ENCODE measurements around the gene PCDH9.
"Not testable (repeated sequence)": the region's sequence is repeated elsewhere in the genome, so short reads cannot be mapped to it uniquely, and the experiment has no call there.

The PCDH9 gene

DNA sequence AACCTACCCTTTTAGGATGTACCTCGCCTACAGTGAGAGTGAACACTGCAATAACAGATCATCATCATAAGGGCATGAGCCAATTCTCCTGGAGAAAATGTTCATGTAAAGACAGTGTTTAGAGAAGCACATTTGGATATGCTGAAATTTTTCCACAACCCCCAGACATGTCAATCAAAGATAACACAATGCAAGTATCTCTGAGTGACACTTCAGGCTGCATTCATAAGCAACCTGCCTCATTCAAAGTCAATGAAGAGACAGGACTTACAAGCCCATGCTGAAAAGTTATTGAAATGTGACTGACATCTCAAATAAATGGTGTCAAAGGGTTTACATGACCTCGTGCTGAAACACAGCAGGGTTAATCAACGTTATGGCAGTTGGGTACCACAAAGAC lies 102.0 kb downstream of the PCDH9 start:
- DNase-seq (ENCODE audit: low spot score), result no peak

DNA sequence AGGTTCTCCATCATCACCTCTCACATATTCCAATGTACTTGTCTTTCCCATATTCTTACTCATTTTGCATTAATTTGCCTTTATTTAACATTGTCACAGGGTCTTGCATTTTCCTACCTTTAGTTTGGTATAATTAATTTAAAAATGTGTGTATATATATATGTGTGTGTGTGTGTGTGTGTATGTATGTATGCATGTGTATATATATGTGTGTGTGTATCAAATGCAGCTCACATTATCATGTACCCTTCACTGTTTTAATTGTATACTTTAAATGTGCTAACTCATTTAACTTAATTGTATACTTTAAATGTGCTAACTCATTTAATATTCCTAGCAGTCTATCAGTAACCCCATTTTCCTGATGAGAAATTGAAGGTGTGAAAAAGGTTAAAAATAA lies 104.5 kb downstream of the PCDH9 start:
- no peak for DNase-seq (ENCODE audit: low spot score)

DNA sequence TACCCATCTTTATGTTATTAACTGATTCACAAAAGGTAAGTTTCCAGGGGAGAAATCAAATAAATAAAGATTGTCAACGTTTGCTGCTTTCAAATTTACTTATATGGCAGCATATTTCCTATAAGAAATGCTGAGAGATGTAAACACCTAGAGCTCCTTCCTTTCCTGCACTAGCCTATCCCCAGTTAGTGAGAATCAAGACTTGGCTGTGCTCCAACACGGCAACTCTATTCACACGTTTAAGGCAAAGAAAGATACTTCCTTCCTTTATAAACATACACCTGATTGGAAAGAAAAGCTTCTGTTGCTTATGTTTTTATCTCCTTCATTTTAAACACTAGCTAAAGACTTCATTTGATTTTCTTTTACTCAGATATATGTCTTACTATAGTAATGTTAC lies 107.0 kb downstream of the PCDH9 start:
- DNase-seq (ENCODE audit: low spot score), result no peak

DNA sequence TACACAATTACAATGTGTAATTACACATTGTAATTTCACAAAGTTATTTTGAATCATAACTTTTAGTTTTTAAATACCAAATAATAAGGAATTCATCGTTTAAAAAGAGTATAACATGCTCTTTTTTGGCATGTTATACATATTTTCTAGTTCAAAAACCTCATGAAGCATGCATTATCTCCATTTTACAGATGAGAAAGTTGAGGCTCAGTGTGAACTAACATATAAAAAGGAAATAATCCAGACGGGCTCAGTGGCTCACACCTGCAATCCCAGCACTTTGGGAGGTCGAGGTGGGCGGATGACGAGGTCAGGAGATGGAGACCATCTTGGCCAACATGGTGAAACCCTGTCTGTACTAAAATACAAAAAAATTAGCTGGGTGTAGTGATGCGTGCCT lies 107.9 kb downstream of the PCDH9 start:
- DNase-seq (ENCODE audit: low spot score), result no peak

DNA sequence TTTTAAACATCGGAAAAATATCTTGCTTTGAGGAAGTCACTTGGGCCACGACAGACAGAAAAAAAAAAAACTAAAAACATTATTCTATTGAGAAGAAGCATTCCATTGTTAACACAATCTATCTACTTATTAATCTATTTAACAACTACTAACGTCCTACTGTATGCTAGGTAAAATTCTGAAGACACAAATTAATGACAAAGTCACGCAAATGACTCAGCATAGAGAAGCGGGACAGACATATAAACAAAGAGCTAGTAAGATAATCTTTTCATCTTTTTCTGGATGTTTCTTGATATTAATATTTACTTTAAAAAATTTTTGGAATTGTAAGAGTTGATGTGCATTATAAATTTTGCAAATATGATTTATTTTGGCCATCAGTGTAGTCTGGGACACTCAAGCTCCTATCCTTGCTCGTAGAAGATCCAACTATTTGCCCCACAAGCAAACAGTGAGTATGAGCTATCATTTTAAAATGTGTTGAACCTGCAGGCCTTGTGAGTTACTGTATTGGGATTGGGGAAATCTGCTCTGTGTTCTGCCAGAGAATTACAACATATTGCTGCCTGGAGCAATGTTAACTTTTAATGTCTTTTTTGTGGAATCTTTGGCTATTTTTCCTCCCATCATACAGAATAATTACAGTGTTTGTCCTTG lies 109.1 kb downstream of the PCDH9 start:
- no peak for DNase-seq (ENCODE audit: low spot score)

DNA sequence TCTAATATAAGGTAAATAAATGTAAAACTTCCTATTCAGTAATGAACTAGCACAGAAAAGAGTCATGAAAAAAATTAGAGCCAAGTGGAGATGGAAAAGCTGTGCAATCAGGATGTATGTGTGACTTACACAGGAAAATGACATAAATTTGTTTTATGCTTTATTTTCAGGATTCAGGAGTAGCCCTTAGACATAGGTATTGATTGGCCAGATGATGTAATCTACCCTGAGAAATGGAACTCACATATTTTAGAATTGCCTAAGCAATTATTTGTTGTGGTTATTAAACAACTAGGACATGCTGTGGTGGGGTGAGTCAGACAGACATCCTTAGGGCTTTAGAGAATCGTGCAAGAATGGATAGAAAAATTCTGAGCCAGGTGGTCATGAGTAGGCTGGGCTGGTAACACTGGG lies 110.6 kb downstream of the PCDH9 start:
- no peak for DNase-seq (ENCODE audit: low spot score)

DNA sequence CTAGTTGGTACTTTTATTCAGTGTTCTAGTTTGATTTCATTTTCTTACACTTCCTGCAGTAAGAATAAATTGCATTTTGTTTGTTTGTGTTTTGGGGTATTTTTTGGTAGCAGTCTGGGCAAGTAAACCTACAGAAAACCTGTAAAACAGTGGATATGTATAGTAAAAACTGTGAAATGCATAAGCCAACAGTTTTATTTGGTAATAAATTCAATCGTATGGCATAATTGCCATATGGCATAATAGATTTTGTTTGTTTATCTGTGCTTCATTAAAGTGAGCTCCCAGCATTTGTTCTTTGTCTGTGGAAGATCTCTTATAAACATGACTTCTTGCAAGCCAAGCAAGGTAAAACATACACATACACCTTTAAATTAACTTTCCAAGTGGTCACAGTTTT lies 111.9 kb downstream of the PCDH9 start:
- DNase-seq (ENCODE audit: low spot score), result no peak

DNA sequence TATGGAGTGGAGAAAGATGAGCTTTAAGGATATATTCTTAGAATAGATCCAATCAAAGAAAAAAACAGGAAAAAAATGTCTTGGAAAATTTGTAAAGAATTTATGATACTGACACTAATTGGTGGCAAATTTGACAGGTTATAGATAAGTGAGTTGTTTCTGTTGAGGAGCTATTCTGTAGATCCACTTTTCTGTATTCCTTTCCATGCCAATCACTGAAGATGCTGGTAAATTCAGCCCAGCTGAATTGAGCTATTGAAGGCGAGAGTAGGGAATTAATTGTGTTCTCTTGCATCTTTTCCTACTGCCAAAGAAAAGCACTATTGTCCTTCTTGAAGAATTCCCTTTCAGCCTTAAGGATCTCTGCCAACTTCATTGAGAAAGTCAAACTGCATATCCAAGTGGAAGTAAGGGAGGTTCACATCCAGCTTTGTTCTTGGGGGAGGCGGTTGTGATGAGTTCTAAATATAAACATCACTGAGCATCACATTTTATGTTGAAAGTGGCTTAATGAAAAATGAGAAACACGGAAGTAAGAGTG lies 113.1 kb downstream of the PCDH9 start:
- DNase-seq (ENCODE audit: low spot score), result no peak

DNA sequence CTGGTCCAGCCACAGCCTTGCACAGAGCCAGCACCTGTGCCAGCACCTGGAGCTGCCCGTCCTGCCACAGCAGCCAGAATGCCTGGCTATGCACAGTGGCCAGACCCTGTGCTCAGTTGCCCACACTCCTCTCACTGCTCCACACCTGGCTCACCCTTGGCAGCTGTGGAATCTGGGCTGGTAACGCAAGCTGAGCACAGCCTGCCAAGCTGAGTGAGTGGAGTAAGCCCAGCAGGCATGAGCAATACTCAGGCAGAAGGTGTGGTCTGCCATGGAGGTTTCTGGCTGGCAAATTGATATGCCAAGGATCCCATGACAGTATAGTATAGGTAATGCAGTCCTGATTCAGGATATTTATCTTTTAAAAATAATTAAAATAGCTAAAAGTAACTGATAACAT lies 122.2 kb downstream of the PCDH9 start:
- no peak for DNase-seq (ENCODE audit: low spot score)

DNA sequence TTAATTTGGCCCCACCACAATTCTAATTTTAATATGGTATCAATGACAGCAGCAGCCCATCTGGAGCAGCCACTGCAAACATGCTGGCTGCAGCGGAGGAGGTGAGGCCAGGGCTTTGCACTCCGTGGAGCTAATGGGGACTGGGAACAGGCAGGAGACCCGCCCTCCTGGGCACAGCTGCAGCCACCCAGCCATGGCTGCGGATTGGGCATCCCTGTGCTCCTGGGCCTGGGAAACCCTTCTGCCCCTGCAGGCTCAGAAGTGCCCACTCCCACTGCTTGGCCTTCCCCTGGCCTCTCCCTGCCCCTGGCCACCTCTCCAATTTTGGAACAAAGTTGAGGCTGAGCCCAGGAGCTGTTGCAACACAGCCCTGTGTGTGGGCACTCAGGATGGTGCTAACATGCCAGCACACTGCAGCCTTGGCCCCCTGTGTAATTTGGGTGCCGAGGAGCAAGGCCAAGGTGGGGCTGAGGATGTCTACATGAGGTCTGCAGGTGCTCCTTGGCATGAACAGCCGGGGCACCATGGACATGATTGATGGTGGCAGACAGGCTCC lies 123.6 kb downstream of the PCDH9 start:
- DNase-seq (ENCODE audit: low spot score), result no peak

DNA sequence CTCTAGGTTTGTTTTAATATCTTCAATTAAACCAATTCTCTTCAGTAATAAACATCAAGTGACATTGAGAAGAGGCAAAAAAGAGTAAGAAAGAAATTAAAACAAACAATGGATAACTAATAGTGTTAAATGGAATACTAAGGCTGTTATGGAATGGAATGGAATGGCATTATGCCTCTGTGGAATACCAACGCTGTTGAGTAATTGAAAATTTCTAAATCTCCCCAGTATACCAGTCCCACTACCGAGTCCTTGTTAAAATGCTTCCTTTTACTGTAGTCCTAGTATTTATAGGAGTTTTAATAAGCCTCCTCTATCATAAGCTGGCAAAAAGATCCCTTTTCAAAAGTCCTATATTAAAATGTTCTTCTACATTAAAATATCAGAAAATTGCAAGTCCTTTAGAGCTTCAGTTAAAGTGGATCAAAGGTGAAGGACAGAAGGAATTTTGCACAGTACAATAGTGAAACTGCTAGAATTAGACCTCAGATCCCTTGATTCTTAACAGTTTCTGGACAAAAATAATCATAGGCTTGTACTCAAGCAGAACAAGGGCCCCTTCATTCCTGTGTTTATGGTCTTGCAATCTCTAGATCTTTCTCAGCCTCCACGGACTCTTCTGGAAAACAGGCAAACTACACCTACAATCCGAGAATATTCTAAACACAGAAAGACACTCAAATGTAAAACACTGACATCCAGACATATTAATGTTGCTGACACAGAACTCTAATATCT lies 128.2 kb downstream of the PCDH9 start:
- DNase-seq (ENCODE audit: low spot score), result no peak

DNA sequence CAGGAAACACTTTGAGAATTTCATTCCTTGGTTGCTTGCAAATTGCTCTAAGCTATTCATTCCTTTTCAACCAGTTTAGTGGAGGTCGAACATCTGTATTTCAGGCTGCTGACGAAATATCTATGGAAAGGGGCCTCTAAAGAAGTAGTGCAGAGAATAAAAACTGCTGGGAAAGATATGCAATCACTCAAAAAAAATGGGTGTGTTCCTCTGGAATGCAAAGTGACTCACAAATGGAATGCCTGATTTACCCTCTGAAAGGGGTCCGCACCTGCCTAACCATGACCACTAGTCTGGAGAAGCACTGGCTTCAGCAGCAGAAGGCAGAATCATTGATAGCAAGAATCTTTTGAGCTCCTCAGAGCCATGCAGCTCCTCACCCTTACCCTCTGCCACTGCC lies 129.4 kb downstream of the PCDH9 start:
- no peak for DNase-seq (ENCODE audit: low spot score)

DNA sequence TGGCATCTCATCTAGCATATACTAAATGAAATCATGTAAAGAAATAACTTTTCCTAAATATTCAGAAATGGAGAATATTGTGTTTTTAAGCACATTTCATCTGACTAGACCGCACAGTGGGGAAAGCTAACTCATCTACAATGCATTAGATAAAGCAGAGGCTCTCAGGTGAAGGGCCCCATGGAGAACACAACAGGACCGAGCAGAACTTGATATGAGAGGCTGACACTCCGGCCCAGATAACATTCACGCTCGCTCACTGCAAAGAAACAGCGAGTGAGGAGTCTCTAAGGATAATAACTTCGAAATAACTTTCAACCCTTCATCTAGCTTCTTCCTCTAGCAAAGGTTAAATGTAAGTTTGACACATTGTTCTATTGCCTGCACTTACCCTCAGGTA lies 130.6 kb downstream of the PCDH9 start:
- no peak for DNase-seq (ENCODE audit: low spot score)

DNA sequence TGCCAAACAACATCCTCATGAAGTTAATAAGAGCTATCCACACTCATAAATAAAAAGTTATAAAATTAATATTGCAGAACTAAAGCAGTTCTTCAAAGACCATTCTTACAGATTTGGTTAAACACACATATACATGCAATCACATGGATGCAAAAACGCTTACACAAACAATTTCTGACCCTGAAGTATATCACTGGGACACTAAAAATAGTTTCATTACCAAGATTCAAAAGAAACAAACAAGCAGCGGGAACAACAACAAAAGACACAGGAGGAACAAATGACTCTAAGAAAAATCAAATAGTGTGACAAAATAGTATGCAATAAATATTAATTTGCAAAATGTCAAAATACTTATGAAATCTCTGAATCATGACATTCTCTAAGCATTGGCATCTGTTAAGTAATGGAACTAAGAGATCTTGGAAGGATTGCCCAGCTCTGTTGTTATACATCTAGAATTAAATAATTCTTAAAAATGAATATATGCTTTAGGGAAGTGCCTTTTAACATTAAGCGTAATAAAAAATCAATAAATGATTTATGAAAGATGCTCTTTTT lies 132.2 kb downstream of the PCDH9 start:
- DNase-seq (ENCODE audit: low spot score), result no peak

DNA sequence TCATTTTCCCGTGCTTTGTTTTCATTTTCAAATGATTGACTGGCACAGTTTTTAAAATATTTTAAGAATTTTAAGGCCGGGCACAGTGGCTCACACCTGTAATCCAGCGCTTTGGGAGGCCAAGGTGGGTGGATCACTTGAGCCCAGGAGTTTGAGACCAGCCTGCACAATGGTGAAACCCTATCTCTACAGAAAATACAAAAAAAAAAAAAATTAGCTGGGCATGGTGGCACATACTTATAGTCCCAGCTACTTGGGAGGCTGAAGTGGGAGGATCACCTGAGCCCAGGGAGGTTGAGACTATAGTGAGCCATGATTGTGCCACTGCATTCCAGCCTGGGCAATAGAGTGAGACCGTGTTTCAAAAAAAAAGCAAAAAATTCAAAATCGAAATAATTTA lies 133.2 kb downstream of the PCDH9 start:
- DNase-seq (ENCODE audit: low spot score), result not testable (repeated sequence)

DNA sequence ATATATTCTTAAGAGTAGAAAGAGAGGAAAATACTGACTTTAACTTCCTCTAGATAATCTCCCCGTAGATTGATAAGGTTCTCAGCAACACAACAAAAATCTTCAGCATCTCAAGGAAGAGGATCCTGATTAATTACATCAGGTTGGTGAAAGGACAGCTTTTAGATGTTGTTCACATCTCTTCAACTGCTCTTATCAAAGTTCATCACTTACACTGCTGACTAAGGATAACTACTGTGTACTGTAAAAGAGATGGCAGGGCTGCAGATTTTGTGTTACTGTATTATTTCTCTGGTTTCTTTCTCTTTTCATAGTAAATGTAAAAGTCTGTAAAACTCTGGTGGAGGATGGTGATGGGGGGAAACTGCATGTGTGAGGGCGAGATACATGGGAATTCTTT lies 133.7 kb downstream of the PCDH9 start:
- DNase-seq (ENCODE audit: low spot score), result no peak

DNA sequence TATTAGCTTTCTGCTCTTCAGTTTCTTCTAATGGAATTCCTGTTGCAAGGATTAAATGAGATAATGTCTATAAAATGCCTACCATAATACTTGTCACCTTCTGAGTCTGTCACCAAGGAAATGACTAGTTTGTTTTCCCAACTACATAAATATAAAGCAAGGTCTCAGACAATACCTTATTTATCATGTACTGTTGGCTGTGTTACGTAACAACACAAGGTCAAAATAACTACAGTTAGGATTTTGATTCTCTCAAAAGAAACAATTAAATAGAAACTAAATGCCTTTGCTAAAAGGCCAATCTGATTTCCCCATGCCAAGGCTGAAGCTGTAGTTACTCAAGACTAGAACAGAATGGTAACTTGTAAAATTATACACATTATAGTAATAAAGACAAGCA lies 134.5 kb downstream of the PCDH9 start:
- no peak for DNase-seq (ENCODE audit: low spot score)

DNA sequence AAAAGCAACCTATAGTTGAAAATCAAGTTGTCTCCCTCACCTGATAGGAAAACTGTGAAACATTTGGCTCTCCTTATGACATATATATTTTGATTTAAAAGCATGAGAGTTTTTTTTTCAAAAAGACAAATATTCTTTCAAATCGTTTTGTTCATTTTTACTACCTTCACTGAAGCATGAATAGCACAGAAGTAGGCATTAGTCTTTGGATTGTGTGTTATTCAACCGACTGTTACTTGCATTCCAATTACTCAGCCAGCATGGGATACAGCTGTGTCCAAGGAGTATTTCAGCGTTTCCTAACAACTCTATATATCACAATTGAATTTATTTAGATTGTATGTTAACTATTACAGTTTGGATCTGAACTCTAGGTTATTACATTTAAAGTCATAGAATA lies 135.2 kb downstream of the PCDH9 start:
- no peak for DNase-seq (ENCODE audit: low spot score)

DNA sequence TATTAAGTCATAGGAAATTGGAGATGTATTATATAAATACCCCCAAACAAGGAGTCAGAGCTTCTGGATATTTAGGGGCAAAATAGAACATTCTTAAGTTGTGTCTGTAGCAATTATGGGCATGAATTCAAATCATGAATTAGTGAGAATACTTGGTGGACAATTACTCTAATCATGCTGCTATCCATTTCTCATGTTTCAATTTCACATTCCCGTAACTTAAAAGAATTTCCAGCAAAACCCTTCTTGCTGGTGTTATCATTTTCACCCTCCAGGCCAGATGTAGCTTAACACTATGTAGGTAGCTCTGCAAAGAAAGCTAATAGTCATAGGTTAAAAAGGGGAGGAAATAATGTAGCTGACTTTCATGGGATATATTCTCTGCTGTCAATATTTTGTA lies 136.1 kb downstream of the PCDH9 start:
- no peak for DNase-seq (ENCODE audit: low spot score)

DNA sequence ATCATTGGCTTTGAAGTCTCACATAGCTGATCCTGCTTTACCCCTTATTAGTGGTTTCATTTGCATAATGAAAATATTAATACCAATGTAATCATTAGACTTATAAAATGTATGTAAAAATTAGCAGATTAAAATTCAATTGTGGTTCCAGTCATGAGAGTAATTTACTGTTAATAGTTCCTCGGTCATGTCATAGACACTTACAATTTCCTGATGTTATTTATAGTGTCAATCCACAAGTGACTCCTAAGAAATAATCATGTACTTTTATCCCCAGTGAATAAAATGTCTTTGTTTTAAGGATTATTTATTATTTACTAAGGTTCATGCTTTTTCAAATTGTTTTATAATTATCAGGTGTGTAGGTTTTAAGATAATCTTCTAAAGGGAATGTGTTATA lies 138.5 kb downstream of the PCDH9 start:
- no peak for DNase-seq (ENCODE audit: low spot score)

DNA sequence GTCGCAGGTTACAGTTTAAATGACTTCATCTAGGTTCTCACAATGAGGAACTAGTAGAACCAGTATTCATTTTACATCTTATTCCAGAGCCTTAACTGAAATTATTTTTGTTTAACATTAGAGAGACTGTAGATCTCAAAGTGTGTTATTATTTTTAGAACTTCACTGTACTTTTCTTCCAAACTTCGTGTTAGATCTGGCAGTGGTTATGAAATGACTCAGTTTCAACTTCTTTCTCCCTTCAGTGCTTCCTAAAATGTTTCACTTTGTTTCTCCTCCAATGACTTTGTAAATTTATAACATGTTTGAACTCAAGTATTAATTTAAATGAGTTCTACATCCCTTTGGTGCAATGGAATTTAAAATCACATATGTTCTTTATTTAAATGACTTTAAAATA lies 139.3 kb downstream of the PCDH9 start:
- DNase-seq (ENCODE audit: low spot score), result no peak

DNA sequence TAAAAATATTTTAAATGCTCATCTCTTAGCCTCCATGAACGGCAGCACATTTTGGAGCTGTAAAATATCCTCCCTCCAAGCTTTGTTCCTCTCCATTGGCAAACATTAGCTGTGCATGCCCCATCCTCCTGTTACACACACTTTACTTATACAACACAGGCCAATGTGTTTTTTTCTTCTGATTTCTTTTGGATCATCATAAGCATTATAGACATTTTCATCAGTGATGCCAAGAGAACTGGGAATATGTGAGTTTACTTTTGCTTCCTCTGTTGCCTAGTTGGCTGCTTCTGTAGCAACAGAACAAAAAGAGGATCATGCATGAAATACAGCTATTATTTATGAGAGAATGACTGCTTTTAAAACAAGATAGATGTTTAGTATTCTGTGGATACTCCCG lies 142.6 kb downstream of the PCDH9 start:
- DNase-seq (ENCODE audit: low spot score), result no peak

DNA sequence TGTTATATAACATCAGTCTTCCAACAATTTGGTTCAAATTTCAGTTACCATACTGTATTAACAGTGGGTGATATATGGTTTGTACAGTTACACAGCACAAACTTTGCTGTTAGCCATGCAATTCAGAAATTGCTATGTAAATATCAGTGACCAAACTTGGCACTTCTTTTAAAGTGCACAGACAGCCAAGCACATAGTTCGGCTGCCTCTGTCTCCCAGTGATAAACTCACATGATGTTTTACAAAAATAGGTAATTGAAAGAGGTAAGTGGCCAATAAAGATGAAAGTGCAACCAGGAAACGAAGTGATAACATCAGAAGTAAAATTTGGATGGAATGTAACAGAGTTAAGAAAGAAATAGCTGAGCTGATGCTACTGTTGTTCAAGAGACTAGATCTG lies 143.9 kb downstream of the PCDH9 start:
- no peak for DNase-seq (ENCODE audit: low spot score)
